Brain pericyte (primary cell): ENCODE measurements around the gene TCEANC2.
"Not testable (repeated sequence)": the region's sequence is repeated elsewhere in the genome, so short reads cannot be mapped to it uniquely, and the experiment has no call there.

Experiments used
- DNase-seq: peaks from one replicate; pipeline ENCODE4 v3.0.0-alpha.2; 2012; ENCODE audit warnings: low read depth, low spot score

The TCEANC2 gene

DNA sequence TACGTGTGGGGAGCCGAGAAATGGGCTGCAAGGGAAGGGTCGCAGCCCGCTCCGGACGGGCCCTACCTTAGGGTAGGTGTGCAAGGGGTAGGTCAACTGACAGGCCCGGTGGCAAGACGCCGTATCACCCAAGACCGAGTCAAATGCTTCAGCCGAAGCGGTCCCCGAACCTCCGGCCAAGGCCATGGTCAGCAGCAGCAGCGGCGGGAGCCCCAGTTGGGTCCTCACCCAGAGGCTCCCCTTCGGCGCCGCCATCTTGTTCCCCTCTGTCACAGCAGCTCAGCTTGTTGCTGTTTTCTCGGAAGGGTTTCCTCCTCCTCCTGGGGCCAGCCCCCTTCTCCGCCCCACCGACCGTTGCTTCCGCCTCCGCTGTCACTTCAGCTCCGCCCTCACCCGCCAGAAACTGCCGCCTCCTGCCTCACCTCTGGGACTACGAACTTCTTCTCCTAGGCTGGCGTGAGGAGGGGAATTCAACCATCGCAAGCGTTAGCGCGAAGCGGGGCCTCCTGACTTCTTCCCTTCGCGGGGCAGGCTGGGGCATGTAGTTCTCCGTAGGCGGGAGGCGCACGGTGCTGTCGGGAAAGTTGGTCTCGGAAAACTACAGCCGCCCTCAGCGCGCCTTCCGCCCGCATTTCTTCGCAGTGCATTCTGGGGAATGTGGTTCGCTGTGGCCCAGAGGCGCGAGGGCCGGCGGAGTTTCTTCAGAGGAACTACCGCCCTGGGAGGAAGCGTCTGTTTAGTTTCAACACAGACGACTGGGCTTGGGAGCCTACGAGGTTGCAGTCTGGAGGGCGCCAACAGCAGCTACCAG, at the start of gene TCEANC2, which contains the start of gene TMEM59:
TCEANC2 (plus strand) TSS at position 675 of the 811 bp plus-strand sequence. CDS start 815 bp downstream, outside the sequence.
TMEM59 (minus strand) TSS at position 271 of the 811 bp plus-strand sequence; CDS start at position 255, 16 bp downstream.
- DNase-seq = peak; percentile 99

- DNase-seq = not testable (repeated sequence)
Observed at GRCh38 chr1:54003750-54004480, 49.5 kb upstream of the TCEANC2 start.

GRCh38 chr1:54004481-54005049, 48.8 kb upstream of the TCEANC2 start:
- no peak for DNase-seq

- no peak for DNase-seq
Observed at GRCh38 chr1:54006508-54006907, 46.9 kb upstream of the TCEANC2 start.

DNA sequence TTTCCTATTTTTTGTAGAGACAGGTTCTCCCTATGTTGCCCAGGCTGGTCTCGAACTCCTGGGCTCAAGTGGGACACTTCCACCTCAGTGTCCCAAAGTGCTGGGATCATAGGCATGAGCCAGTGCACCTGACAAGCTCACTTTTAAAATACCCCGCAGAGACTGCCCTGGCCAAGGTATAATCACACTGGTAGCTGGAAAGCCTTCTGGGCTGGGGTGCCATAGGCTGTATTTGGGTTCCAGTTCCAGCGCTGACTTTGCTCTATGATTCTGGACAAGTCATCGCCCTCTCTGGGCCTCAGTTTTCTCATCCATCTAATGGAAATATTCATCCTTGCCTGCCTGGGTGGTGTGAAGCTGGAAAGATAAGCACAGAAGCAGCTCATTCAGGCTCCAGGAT, 45.8 kb upstream of the TCEANC2 start:
- no peak for DNase-seq

DNA sequence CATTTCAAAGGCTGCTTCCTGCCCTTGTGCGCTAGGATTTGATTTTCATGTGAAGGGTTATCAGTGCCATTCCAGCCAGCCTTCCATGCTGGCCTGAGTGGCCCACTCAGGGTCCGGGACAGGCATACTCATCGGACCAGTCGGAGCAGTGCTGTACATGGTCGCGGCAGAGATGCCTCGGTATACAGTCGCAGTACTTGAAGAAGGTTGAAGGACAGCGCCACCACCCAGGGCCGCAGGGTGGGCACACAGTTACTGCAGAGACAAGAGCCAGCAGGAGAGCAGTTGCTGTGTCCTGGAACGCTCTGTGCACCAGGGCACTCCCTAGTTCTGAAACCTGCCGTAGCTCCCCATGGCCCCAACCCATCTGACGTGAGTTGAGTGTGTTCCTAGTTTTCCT, 44.5 kb upstream of the TCEANC2 start:
- DNase-seq = no peak

- no peak for DNase-seq
Observed at GRCh38 chr1:54009406-54009805, 44.0 kb upstream of the TCEANC2 start.

- DNase-seq = no peak
Observed at GRCh38 chr1:54010415-54011117, 42.8 kb upstream of the TCEANC2 start.

- DNase-seq = no peak
Observed at GRCh38 chr1:54011316-54012007, 41.9 kb upstream of the TCEANC2 start.

DNA sequence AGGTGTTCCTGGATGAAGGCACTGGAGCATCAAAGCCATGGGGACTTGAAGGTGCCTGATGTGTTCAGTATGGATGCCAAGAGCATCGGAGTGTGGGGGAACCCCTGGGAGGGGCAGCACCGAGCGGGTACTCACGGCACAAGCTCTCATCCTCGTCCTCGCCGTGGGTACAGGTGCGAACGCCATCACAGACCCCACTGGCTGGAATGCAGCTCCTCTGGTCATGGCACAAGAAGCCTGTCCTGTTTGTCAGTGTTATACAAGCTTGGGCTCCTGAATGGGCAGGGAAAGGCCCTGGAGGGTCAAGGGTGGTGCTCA, 41.4 kb upstream of the TCEANC2 start:
- no peak for DNase-seq

GRCh38 chr1:54012863-54013262, 40.5 kb upstream of the TCEANC2 start:
- no peak for DNase-seq

DNA sequence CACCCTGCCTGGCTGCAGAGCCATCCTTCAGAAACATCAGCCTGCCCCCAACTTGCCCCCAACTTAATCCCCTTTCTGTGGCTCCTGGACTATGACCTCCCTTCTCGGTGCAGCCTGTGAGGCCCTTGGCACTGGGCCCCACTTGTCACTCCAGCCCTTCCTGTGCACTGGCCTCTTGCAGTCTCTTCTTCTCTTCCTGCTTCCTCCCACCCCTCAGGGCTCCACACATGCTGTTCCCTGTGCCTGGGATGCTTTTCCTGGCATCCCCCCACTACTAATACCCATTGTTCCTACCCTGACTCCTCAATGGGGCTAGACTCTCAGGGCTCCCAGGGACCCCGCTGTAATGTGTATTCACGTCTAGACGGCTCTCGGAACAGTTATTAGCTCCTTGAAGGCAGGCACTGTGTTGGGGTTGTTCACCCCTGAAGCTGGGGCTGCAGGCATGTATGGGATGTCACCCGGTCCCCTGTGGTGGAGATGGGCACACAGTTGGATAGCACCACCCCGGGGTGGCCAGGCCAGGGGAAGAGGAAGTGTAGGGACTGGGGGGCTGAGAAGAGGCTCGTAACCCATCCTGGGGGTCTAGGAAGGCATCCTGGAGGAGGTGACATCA, 39.9 kb upstream of the TCEANC2 start:
- no peak for DNase-seq

DNA sequence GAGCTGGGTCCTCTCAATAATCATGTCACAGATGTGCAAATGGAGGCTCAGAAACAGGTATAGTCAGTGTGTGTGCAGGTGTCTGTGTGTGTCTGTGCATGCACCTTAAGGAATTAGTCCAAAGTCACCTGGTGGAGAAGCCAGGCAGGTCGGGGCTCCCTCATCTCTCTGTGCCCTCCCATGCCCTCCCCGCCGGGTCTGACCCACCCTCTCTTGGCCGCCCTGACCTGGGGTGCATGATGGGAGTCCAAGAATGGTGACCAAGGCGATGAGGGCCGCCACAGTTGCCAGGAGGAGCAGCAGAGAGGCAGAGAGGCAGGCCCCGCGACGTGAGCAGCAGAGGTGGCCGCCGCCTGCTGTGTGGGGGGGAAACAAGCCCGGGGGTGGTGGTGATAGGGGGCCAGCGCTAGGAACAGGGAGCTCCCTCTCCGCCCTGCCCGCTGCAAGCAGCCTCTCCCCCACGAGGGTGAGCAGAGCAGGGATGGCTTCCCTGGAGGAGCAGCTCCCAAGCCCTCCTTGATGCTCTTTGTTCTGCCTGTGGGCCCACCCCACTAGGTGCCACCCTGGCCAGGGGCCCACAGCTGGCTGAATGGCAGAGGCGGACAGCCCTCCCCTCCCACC, 39.3 kb upstream of the TCEANC2 start:
- no peak for DNase-seq

- DNase-seq = peak; percentile 75
Observed at GRCh38 chr1:54016343-54017282, 36.8 kb upstream of the TCEANC2 start.

DNA sequence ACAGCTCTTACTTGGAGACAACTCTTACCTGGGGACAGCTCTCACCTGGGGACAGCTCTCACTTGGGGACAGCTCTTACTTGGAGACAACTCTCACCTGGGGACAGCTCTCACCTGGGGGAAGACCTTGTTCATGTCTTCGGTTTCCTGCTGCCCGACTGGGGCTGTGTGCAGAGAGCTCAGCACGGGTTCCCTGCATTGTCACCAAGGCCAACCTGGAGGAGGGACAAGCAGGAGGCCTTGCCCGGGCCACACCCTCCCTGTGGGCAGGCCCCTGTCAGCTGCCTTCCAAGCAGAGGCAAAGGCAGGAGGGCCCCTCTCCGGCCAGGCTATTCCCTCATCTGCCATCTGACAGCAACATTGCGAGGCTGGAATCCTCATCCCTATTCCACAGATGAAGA, 35.4 kb upstream of the TCEANC2 start, which contains the start of gene LDLRAD1:
LDLRAD1 (minus strand) TSS at position 208 of the 400 bp plus-strand sequence; CDS start at position 134, 74 bp downstream.
- DNase-seq = no peak

- DNase-seq = no peak
Observed at GRCh38 chr1:54018635-54019034, 34.8 kb upstream of the TCEANC2 start.

DNA sequence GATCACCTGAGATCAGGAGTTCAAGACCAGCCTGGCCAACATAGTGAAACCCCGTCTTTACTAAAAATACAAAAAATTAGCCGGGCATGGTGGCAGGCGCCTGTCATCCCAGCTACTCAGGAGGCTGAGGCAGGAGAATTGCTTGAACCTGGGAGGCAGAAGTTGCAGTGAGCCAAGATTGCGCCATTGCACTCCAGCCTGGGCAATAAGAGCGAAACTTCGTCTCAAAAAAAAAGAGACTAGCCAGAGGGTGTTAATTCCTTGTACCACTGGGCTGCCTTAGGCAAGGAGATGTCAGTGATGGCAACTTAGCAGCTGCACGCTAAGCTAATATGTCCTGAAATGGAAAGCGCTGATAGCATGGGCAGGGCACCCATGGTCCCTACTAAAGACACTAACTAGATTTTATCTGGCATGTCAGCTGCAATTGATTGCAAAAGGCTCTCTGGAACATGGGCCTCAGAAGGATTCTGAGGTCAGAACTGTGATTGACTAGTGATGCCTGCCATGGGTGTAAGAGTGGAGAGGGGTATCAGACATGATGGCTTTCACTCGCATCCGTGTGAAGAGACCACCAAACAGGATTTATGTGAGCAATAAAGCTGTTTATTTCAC, 33.7 kb upstream of the TCEANC2 start:
- DNase-seq = not testable (repeated sequence)

DNA sequence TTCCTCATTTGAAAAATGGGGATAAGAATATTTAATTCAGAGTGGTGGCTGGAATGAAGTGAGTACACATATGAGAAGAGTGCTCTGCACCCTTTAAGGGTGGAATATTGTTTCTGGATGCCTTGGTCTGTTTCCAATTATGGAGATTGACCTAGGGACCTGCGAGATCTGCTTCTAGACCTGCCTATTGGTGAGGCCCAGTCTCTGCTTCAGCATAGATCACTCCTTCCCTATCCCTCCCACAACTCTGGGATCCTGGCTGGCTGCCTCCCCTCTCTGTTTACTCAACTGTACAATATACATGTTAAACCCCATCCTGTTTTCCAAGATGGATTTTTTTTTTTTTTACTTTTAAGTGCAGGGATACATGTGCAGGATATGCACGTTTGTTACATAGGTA, 29.1 kb upstream of the TCEANC2 start:
- DNase-seq = no peak

DNA sequence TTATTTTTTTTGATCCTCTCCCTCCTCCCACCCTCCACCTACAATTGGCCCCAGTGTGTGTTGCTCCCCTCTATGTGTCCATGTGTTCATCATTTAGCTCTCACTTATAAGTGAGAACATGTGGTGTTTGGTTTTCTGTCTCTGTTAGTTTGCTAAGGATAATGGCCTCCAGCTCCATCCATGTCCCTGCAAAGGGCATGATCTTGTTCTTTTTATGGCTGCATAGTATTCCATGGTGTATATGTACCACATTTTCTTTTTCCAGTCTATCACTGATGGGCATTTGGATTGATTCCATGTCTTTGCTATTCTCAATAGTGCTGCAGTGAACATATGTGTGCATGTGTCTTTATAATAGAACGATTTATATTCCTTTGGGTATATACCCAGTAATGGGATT, 28.6 kb upstream of the TCEANC2 start:
- DNase-seq = not testable (repeated sequence)
